Measurements from ENCODE around the gene EFR3B.

Gene EFR3B

GRCh38 chr2:25187729-25188350, 146.0 kb downstream of the EFR3B start:
- no peak for ATAC-seq

DNA sequence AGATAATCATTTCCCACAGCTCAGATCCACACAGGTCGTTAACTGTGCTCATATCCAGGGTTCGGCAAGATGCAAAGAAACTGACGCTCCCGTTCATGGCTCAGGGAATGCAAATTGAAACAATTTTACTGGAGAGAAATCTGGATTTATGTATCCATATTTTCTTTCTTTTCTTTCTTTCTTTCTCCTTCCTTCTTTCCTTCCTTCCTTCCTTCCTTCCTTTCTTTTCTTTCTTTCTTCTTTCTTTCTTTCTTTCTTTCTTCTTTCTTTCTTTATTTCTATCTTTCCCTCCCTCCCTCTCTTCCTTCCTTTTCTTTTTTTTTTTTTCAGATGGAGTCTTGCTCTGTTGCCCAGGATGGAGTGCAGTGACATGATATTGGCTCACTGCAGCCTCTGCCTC, 146.5 kb downstream of the EFR3B start:
- ATAC-seq = no peak
- TF ChIP-seq ESRRG (CRISPR knock-in tag; IDR thresholded peaks at IDR 0.05) (no peak), SNAI2 (CRISPR knock-in tag; IDR thresholded peaks at IDR 0.05) (no peak), RARB (CRISPR knock-in tag; IDR thresholded peaks at IDR 0.05) (no peak)

More at GRCh38 chr2:25187729-25188350, 146.0 kb downstream of the EFR3B start:
- no peak for TF ChIP-seq ZFP30 (CRISPR knock-in tag; IDR thresholded peaks at IDR 0.05)
- no peak for TF ChIP-seq SNAI2 (CRISPR knock-in tag; IDR thresholded peaks at IDR 0.05)
- TF ChIP-seq ZNF70 (CRISPR knock-in tag; IDR thresholded peaks at IDR 0.05) = no peak
- TF ChIP-seq, protein P1, sequence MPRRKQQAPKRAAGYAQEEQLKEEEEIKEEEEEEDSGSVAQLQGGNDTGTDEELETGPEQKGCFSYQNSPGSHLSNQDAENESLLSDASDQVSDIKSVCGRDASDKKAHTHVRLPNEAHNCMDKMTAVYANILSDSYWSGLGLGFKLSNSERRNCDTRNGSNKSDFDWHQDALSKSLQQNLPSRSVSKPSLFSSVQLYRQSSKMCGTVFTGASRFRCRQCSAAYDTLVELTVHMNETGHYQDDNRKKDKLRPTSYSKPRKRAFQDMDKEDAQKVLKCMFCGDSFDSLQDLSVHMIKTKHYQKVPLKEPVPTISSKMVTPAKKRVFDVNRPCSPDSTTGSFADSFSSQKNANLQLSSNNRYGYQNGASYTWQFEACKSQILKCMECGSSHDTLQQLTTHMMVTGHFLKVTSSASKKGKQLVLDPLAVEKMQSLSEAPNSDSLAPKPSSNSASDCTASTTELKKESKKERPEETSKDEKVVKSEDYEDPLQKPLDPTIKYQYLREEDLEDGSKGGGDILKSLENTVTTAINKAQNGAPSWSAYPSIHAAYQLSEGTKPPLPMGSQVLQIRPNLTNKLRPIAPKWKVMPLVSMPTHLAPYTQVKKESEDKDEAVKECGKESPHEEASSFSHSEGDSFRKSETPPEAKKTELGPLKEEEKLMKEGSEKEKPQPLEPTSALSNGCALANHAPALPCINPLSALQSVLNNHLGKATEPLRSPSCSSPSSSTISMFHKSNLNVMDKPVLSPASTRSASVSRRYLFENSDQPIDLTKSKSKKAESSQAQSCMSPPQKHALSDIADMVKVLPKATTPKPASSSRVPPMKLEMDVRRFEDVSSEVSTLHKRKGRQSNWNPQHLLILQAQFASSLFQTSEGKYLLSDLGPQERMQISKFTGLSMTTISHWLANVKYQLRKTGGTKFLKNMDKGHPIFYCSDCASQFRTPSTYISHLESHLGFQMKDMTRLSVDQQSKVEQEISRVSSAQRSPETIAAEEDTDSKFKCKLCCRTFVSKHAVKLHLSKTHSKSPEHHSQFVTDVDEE (CRISPR knock-in tag; IDR thresholded peaks at IDR 0.05) = no peak
- TF ChIP-seq ZNF8 (CRISPR knock-in tag; IDR thresholded peaks at IDR 0.05) = no peak

DNA sequence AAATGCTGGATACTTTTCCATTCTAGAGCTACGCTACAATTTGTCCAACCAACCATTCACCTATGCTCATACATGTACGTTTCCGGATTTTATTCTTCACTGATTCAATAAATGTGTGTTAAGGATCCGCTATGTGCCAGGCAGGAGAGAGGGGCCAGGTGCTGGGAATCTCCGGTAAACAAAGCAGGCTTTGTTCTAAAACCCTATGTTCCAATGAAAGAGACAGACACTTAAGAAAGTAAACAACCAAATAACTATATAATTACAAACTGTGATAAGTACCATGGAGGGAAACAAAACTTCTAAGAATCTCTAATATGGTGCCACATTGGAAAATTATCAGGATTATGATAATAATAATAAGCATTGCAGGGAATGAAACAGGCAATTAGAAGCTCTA, 148.7 kb downstream of the EFR3B start:
- no peak for ATAC-seq
- TF ChIP-seq TCF4 (CRISPR knock-in tag; IDR thresholded peaks at IDR 0.05; ENCODE audit: borderline replicate concordance) (no peak), CREB5 (CRISPR knock-in tag; IDR thresholded peaks at IDR 0.05; ENCODE audit: low read depth) (no peak), PATZ1 (CRISPR knock-in tag; IDR thresholded peaks at IDR 0.05; ENCODE audit: borderline replicate concordance) (no peak), ZFP30 (CRISPR knock-in tag; IDR thresholded peaks at IDR 0.05) (no peak)
- TF ChIP-seq, protein P1 (CRISPR knock-in tag; IDR thresholded peaks at IDR 0.05) = no peak

GRCh38 chr2:25194576-25195122, 152.8 kb downstream of the EFR3B start:
- ATAC-seq = no peak
- TF ChIP-seq ZNF70 (CRISPR knock-in tag; IDR thresholded peaks at IDR 0.05) (no peak), RARB (CRISPR knock-in tag; IDR thresholded peaks at IDR 0.05) (no peak), BACH2 (CRISPR knock-in tag; IDR thresholded peaks at IDR 0.05; ENCODE audit: borderline replicate concordance) (no peak), ZC3H10 (CRISPR knock-in tag; IDR thresholded peaks at IDR 0.05) (no peak), CSDC2 (CRISPR knock-in tag; IDR thresholded peaks at IDR 0.05) (no peak), CREB5 (CRISPR knock-in tag; IDR thresholded peaks at IDR 0.05; ENCODE audit: low read depth) (no peak), TCF4 (CRISPR knock-in tag; IDR thresholded peaks at IDR 0.05; ENCODE audit: borderline replicate concordance) (no peak), ESRRG (CRISPR knock-in tag; IDR thresholded peaks at IDR 0.05) (no peak), OSR1 (CRISPR knock-in tag; IDR thresholded peaks at IDR 0.05) (no peak), ZNF8 (CRISPR knock-in tag; IDR thresholded peaks at IDR 0.05) (no peak), TOX (CRISPR knock-in tag; IDR thresholded peaks at IDR 0.05; ENCODE audit: borderline replicate concordance) (no peak)
- TF ChIP-seq, protein P2, sequence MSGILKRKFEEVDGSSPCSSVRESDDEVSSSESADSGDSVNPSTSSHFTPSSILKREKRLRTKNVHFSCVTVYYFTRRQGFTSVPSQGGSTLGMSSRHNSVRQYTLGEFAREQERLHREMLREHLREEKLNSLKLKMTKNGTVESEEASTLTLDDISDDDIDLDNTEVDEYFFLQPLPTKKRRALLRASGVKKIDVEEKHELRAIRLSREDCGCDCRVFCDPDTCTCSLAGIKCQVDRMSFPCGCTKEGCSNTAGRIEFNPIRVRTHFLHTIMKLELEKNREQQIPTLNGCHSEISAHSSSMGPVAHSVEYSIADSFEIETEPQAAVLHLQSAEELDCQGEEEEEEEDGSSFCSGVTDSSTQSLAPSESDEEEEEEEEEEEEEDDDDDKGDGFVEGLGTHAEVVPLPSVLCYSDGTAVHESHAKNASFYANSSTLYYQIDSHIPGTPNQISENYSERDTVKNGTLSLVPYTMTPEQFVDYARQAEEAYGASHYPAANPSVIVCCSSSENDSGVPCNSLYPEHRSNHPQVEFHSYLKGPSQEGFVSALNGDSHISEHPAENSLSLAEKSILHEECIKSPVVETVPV (CRISPR knock-in tag; IDR thresholded peaks at IDR 0.05) = no peak
- TF ChIP-seq, protein P3, sequence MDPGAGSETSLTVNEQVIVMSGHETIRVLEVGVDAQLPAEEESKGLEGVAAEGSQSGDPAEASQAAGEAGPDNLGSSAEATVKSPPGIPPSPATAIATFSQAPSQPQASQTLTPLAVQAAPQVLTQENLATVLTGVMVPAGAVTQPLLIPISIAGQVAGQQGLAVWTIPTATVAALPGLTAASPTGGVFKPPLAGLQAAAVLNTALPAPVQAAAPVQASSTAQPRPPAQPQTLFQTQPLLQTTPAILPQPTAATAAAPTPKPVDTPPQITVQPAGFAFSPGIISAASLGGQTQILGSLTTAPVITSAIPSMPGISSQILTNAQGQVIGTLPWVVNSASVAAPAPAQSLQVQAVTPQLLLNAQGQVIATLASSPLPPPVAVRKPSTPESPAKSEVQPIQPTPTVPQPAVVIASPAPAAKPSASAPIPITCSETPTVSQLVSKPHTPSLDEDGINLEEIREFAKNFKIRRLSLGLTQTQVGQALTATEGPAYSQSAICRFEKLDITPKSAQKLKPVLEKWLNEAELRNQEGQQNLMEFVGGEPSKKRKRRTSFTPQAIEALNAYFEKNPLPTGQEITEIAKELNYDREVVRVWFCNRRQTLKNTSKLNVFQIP (CRISPR knock-in tag; IDR thresholded peaks at IDR 0.05; ENCODE audit: borderline replicate concordance, low read depth) = no peak
- TF ChIP-seq, protein P1 (CRISPR knock-in tag; IDR thresholded peaks at IDR 0.05) = no peak

Measured in SK-N-SH treated with all-trans-retinoic acid at 6 μM for 48 hours (cell line).